RWPE1 (cell line): ENCODE measurements around the gene RNF151.

Experiments
- CTCF ChIA-PET: fragments of 350-600 bp; sonication (Branson Sonifier 250); formaldehyde crosslinking; extraction: SDS; loops from one replicate; lab custom pipeline; 2021; lab: Yijun Ruan, JAX
- POLR2A ChIA-PET: fragments of 400-600 bp; formaldehyde crosslinking; extraction: SDS; loops from one replicate; lab custom pipeline; 2020; ENCODE audit warnings: antibody characterized with exemption; ENCODE audit not compliant: low non-redundant PET; lab: Yijun Ruan, JAX
- DNase-seq: peaks from one replicate; pipeline ENCODE4 v3.0.0; 2012; ENCODE audit warnings: low spot score
- H3K27ac ChIP-seq: fragments of 450-650 bp; 2 replicates; pipeline ENCODE4 v1.5.1; 2017
- TF ChIP-seq, protein P1 (sequence below): fragments of 450-650 bp; conservative IDR thresholded peaks from 2 replicates; pipeline ENCODE4 v1.5.1; 2017; ENCODE audit warnings: low read depth, mild to moderate bottlenecking

Gene RNF151

DNA sequence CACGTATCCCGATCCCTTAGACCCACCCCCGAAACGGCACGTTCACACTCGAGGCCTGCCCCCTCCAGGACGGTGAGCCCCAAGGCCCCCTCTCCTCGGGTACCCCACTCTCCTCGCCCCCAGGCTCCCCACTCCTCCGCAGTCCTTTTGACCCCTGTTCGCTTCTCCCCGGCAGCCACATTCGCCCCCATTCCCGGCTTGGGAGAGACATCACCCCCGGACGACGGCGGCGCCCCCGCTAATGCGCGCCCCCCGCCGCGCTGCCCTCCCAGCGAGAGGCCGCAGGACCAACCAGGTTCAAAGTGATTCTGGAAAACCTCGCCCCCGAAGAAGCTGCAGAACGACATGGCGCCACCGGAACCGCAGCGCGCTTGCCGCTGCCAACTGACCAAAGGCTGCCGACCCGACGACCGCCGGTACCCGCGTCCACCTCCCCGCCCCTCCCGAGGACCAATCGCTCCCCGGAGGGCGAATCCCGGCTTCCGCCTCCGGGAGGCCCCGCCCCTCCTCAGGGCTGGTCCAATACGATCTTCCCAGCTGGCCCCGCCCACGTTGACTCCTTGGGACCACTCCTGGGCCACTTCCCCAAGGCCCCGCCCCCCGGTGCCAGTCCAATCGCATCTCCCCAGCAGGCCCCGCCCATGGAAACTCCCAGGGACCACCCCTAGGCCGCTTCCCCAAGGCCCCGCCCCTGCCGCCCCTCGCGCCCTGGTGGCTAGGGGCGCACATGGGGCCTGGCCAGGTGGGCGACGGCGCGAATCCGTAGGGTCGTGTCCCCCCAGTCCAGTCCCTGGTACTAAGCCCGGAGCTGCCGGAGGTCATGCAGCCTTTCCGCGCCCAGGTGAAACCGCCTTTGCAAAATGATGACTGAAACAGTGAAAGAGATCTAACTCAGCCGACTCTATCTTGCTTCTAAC, 23.6 kb upstream of the RNF151 start, which contains the start of gene MSRB1:
Gene MSRB1 (minus strand): TSS at position 390 of the 917 bp plus-strand sequence. CDS start 43 bp downstream, at position 347.
- H3K27ac ChIP-seq: peak within 1 kb of the TSS; percentile 73
- TF ChIP-seq, protein P1, sequence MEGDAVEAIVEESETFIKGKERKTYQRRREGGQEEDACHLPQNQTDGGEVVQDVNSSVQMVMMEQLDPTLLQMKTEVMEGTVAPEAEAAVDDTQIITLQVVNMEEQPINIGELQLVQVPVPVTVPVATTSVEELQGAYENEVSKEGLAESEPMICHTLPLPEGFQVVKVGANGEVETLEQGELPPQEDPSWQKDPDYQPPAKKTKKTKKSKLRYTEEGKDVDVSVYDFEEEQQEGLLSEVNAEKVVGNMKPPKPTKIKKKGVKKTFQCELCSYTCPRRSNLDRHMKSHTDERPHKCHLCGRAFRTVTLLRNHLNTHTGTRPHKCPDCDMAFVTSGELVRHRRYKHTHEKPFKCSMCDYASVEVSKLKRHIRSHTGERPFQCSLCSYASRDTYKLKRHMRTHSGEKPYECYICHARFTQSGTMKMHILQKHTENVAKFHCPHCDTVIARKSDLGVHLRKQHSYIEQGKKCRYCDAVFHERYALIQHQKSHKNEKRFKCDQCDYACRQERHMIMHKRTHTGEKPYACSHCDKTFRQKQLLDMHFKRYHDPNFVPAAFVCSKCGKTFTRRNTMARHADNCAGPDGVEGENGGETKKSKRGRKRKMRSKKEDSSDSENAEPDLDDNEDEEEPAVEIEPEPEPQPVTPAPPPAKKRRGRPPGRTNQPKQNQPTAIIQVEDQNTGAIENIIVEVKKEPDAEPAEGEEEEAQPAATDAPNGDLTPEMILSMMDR: no peak
- peak; percentile 98 for DNase-seq
- CTCF ChIA-PET: no interaction called here
- POLR2A ChIA-PET: interaction anchor here (0.5 to 1.0 kb wide), 4 partner anchors 16 to 43 kb away, joined by 3 to 5 read pairs (median 3); partner anchors contain the start of gene NDUFB10

DNA sequence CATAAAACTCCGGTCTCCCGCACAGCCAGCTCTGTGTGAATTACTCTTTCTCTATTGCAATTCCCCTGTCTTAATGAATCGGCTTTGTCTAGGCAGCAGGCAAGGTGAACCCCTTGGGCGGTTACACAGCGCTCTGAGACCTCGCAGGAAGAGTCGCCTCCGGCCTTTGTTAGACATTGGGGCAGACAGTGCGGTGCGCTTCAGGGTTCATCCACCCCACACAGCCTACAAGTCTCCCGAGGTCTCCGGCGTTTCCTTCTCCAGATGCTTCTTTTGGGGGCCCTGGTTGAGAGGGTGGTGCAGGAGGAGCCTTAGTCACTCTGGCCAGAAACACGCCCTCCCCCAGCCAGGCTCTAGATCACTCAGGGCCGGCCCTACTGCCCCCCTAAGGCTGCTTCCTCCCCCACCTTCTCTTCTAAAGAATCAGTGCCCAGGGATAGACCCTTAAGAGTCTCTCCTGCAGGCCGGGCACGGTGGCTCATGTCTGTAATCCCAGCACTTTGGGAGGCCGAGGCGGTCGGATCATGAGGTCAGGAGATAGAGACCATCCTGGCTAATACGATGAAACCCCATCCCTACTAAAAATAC, 21.9 kb upstream of the RNF151 start:
- no peak for DNase-seq
- ChIA-PET POLR2A (interaction anchor here (0.7 kb wide), 1 partner anchor 8 kb away, joined by 3 read pairs; no protein-coding TSS in a partner anchor), CTCF (interaction anchor here (0.7 kb wide), 2 partner anchors 28 to 107 kb away, joined by 3 read pairs; no protein-coding TSS in a partner anchor)
- no peak overlapping the region for H3K27ac ChIP-seq
- TF ChIP-seq, protein P1: no peak

DNA sequence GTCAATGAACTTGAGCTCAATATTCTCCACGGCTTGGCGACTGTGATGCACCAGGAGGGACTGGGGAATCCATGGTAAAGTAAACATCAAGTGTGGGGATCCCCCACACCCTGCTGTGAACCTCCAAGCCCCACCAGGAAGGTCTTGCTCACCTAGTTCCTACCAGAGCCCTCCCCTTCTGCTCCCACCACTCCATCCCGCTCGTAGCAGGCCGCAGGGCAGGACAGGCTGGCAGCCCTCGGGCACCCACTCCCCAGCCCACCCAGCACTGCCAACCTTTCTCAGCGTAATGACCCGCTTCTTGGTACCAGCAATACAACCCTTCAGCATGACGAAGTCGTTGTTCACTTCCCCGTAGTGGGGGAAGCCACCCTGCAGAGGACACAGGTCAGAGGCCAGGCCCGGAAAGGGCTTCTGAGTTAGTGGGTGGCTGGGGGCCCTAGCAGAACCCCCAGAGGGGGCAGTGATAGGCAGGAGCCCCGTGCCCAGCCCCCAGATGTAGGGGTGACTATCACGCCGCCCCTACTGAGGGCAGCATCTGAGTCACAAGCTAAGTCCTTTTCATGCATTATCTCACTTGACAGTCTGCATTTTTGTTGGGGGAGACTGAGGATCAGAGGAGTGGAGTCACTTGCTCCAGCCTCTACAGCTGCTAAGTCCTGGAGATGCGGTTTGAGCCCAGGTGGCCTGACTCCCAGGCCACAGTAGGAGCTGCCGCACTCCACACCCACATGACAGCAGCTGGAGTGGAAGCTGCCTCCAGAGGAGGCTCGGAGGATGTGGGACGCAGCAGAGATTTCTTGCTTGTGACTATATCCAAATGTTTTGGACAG, 20.9 kb upstream of the RNF151 start:
- H3K27ac ChIP-seq: no peak overlapping the region
- ChIA-PET POLR2A (interaction anchor here (0.6 kb wide), 1 partner anchor 16 kb away, joined by 3 read pairs; no protein-coding TSS in a partner anchor), CTCF (interaction anchor here (0.5 kb wide), 1 partner anchor 51 kb away, joined by 6 read pairs; no protein-coding TSS in a partner anchor)
- DNase-seq: no peak
- TF ChIP-seq, protein P1: no peak

DNA sequence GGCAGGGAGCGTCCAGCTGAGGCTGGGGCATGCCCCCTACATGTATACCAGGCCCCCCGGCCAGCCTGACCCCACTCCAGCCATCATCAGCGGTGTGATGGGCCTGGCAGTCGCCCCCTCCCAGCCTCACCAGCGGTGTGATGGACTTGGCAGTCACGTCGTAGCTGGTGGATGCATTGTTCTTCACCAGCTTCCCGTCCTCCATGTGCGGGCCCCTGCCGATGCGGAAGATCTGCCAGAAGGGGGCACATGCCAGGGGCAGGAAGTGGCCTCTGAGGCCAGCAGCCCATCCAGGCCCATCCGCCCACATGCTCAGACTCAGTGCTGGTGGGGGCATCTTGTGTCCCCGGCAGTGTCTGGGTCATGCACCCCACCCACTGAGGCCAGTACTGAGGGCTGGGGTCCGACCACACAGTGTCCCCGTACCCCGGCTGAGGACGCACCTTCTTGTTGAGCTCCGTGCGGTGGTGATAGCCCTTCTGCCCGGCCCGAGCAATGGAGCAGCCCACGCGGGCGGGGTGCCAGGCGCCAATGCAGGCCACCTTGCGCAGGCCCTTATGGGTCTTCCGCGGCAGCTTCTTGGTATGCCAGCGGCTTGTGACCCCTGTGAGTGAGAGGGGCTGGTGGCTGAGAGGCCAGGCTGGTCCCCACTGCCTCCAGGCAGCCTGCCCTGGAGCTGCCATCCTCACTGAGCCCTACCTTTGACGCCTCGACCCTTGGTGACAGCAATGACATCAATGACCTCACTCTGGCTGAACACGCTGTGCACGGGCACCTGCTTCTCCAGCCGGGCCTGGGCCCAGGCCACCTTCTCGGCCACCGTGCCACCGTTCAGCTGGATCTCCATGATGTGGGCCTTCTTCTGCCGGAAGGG, 19.9 kb upstream of the RNF151 start:
- no peak overlapping the region for H3K27ac ChIP-seq
- TF ChIP-seq, protein P1: no peak
- DNase-seq: no peak
- ChIA-PET CTCF (interaction anchor here (0.5 to 0.6 kb wide), 2 partner anchors 50 to 269 kb away, joined by 3 to 6 read pairs; no protein-coding TSS in a partner anchor), POLR2A (no interaction called here)

DNA sequence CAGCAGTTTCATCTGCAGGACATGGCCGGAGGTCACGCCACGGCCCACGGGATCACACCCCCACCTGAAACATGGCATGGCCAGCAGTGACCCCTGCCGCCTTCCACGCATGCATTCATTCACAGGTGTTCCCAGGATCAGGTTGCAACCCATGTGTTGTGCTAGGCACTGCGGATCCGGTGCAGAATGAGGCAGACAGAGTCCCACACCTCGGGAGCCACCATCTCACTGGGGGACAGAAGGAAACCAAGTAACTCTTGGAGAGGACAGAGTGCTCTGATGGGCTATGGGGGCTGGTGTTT, 19.3 kb upstream of the RNF151 start:
- TF ChIP-seq, protein P1: no peak
- POLR2A ChIA-PET: no interaction called here
- H3K27ac ChIP-seq: no peak overlapping the region
- DNase-seq: no peak
- CTCF ChIA-PET: interaction anchor here (0.6 kb wide), 1 partner anchor 268 kb away, joined by 3 read pairs; no protein-coding TSS in a partner anchor
